GM12891 (cell line): Measurements from ENCODE around the gene RAPH1.

Experiments
- POLR2A ChIP-seq: IDR thresholded peaks from 2 replicates; pipeline ENCODE4 v1.6.1; 2011; ENCODE audit warnings: low read depth, low read length, control low read depth
- TAF1 ChIP-seq: IDR thresholded peaks from 2 replicates; pipeline ENCODE4 v1.6.1; 2011; ENCODE audit warnings: low read depth, low read length, control low read depth

DNA sequence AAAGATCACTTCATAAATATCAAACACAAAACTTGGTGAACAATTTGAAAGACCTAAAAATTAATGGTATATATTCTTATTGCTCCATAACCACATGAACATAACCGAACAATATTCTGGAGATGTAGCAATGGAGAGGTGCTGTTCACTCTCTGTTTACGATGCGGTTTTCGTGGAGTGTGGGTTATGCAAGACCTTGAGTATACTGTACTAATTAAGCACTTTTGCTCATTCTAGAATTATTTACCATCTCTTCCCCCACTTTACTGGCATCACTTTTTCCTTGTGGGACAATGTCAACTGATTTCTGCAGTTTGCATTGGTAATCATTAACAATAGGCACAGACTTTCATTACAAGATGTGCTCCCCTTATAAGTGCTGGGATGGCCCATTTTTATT is 97.6 kb downstream of the RAPH1 start:
- no peak for TF ChIP-seq POLR2A
- no peak for TF ChIP-seq TAF1
